Superior temporal gyrus (tissue), 1 donor: ENCODE measurements around the gene TIE1.
A peak's percentile ranks its signal among the peaks of the same experiment; 100 is the strongest.
"Not testable (repeated sequence)": the region's sequence is repeated elsewhere in the genome, so short reads cannot be mapped to it uniquely, and the experiment has no call there.

ENCODE experiments used
- DNase-seq: peaks from one replicate; pipeline ENCODE4 v3.0.0-alpha.2; 2016; ENCODE audit errors: extremely low spot score

The TIE1 gene

GRCh38 chr1:43363283-43363934 lies 62.6 kb downstream of the TIE1 start:
- no peak for DNase-seq

GRCh38 chr1:43363935-43364525 lies 63.2 kb downstream of the TIE1 start:
- DNase-seq = no peak

GRCh38 chr1:43365678-43366077 lies 64.9 kb downstream of the TIE1 start:
- no peak for DNase-seq

GRCh38 chr1:43366179-43366578 lies 65.4 kb downstream of the TIE1 start:
- no peak for DNase-seq

- no peak for DNase-seq
Measured at GRCh38 chr1:43366601-43367025, 65.8 kb downstream of the TIE1 start.

GRCh38 chr1:43367026-43367903 lies 66.5 kb downstream of the TIE1 start:
- no peak for DNase-seq

- DNase-seq = peak; percentile 78
Measured at GRCh38 chr1:43367904-43368645, 67.3 kb downstream of the TIE1 start, which contains the start of gene ELOVL1. TSS of gene ELOVL1 (minus strand) at chr1:43368011. CDS start at chr1:43365609, 2,402 bp downstream.

- DNase-seq = no peak
Measured at GRCh38 chr1:43368646-43369020, 67.9 kb downstream of the TIE1 start.

- DNase-seq = not testable (repeated sequence)
Measured at GRCh38 chr1:43369779-43370178, 69.0 kb downstream of the TIE1 start.

- DNase-seq = no peak
Measured at GRCh38 chr1:43370564-43370963, 69.8 kb downstream of the TIE1 start.

- DNase-seq = no peak
Measured at GRCh38 chr1:43372172-43372571, 71.4 kb downstream of the TIE1 start.
